H9 (cell line): ENCODE data around the gene MCAM. TPM values are rescaled to one million over a fixed set of nuclear protein-coding genes. Genes with fewer than 3 reads are reported as not detected.

Source experiments
- DNase-seq: peaks from one replicate; pipeline ENCODE4 v3.0.0-alpha.2; 2017
- H2AFZ ChIP-seq: one replicate; pipeline ENCODE4 v1.6.1; 2013; ENCODE audit warnings: mild to moderate bottlenecking, low read length, control low read depth, moderate library complexity
- H2AK5ac ChIP-seq: 2 replicates; pipeline ENCODE4 v1.6.1; 2013; ENCODE audit warnings: low read length, control low read depth, mixed read lengths; ENCODE audit not compliant: insufficient read length
- H2BK120ac ChIP-seq: one replicate; pipeline ENCODE4 v1.6.1; 2013; ENCODE audit warnings: low read depth, mild to moderate bottlenecking, low read length, control low read depth, inconsistent platforms; ENCODE audit not compliant: poor library complexity, severe bottlenecking
- H2BK12ac ChIP-seq: 2 replicates; pipeline ENCODE4 v1.6.1; 2013; ENCODE audit warnings: low read length, control low read depth, mixed read lengths, low read depth; ENCODE audit not compliant: insufficient read length
- H2BK15ac ChIP-seq: 2 replicates; pipeline ENCODE4 v1.6.1; 2013; ENCODE audit warnings: low read depth, low read length, control low read depth
- H2BK20ac ChIP-seq: one replicate; pipeline ENCODE4 v1.6.1; 2013; ENCODE audit warnings: low read depth, mild to moderate bottlenecking, low read length, control low read depth, inconsistent platforms; ENCODE audit not compliant: poor library complexity, severe bottlenecking
- H2BK5ac ChIP-seq: 2 replicates; pipeline ENCODE4 v1.6.1; 2013; ENCODE audit warnings: low read length, control low read depth, mixed read lengths; ENCODE audit not compliant: insufficient read length
- H3K14ac ChIP-seq: 2 replicates; pipeline ENCODE4 v1.6.1; 2013; ENCODE audit warnings: low read length, control low read depth; ENCODE audit not compliant: insufficient read depth
- H3K18ac ChIP-seq: 2 replicates; pipeline ENCODE4 v1.6.1; 2013; ENCODE audit warnings: low read depth, mild to moderate bottlenecking, mixed read lengths, low read length, control low read depth; ENCODE audit not compliant: insufficient read length
- H3K23ac ChIP-seq: 2 replicates; pipeline ENCODE4 v1.6.1; 2013; ENCODE audit warnings: low read length, control low read depth, mixed read lengths, low read depth; ENCODE audit not compliant: insufficient read length
- H3K23me2 ChIP-seq: 2 replicates; pipeline ENCODE4 v1.6.1; 2013; ENCODE audit warnings: low read depth, mild to moderate bottlenecking, mixed read lengths, low read length, control low read depth; ENCODE audit not compliant: insufficient read length, poor library complexity, severe bottlenecking
- H3K27ac ChIP-seq: 2 replicates; pipeline ENCODE4 v1.5.1; 2013; ENCODE audit warnings: low read length, control low read depth, mixed read lengths, low read depth; ENCODE audit not compliant: insufficient read length
- H3K27me3 ChIP-seq: 2 replicates; pipeline ENCODE4 v1.6.1; 2013; ENCODE audit warnings: low read length, control low read depth, inconsistent platforms; ENCODE audit not compliant: insufficient read depth
- H3K4ac ChIP-seq: 2 replicates; pipeline ENCODE4 v1.6.1; 2013; ENCODE audit warnings: low read depth, mild to moderate bottlenecking, control low read depth, inconsistent platforms, low read length, moderate library complexity
- H3K4me1 ChIP-seq: 2 replicates; pipeline ENCODE4 v1.6.1; 2013; ENCODE audit warnings: low read length, control low read depth, inconsistent platforms; ENCODE audit not compliant: insufficient read depth
- H3K4me2 ChIP-seq: 2 replicates; pipeline ENCODE4 v1.6.1; 2013; ENCODE audit warnings: low read length, control low read depth, mixed read lengths; ENCODE audit not compliant: insufficient read length, insufficient read depth
- H3K56ac ChIP-seq: 2 replicates; pipeline ENCODE4 v1.6.1; 2013; ENCODE audit warnings: low read depth, mild to moderate bottlenecking, mixed read lengths, low read length, control low read depth; ENCODE audit not compliant: insufficient read length
- H3K79me1 ChIP-seq: 2 replicates; pipeline ENCODE4 v1.6.1; 2013; ENCODE audit warnings: low read depth, mild to moderate bottlenecking, moderate library complexity, low read length, control low read depth, inconsistent platforms; ENCODE audit not compliant: insufficient read depth, poor library complexity, severe bottlenecking
- H3K79me2 ChIP-seq: 2 replicates; pipeline ENCODE4 v1.6.1; 2013; ENCODE audit warnings: low read length, control low read depth, inconsistent platforms; ENCODE audit not compliant: insufficient read depth
- H3K9ac ChIP-seq: 2 replicates; pipeline ENCODE4 v1.6.1; 2013; ENCODE audit warnings: low read length, control low read depth, mixed read lengths; ENCODE audit not compliant: insufficient read length; ENCODE audit errors: extremely low read depth
- H3K9me3 ChIP-seq: one replicate; pipeline ENCODE4 v1.6.1; 2013; ENCODE audit warnings: low read depth, low read length, inconsistent platforms; ENCODE audit not compliant: control insufficient read depth
- H3T11ph ChIP-seq: one replicate; pipeline ENCODE4 v1.6.1; 2013; ENCODE audit warnings: mild to moderate bottlenecking, low read length, control low read depth, inconsistent platforms
- H4K20me1 ChIP-seq: one replicate; pipeline ENCODE4 v1.6.1; 2013; ENCODE audit not compliant: control insufficient read depth, insufficient read length, insufficient read depth
- H4K5ac ChIP-seq: 2 replicates; pipeline ENCODE4 v1.6.1; 2013; ENCODE audit warnings: low read depth, mild to moderate bottlenecking, mixed read lengths, low read length, control low read depth; ENCODE audit not compliant: insufficient read length
- H4K8ac ChIP-seq: replicated peaks from 2 replicates; pipeline ENCODE4 v1.6.1; 2013; ENCODE audit warnings: low read length, control low read depth, mixed read lengths, low read depth; ENCODE audit not compliant: insufficient read length
- H4K91ac ChIP-seq: 2 replicates; pipeline ENCODE4 v1.6.1; 2013; ENCODE audit warnings: low read depth, mild to moderate bottlenecking, moderate library complexity, mixed read lengths, low read length, control low read depth; ENCODE audit not compliant: insufficient read length
- H3K27ac Mint-ChIP-seq, 3 experiments: 2 replicates in 2 of 3; 3 replicates in 1 of 3; pipeline ENCODE4 v1.8.0; 2020 to 2021; ENCODE audit warnings: mixed read lengths in 3 of 3, mild to moderate bottlenecking in 1 of 3, moderate library complexity in 1 of 3
- H3K27me3 Mint-ChIP-seq: 2 replicates; pipeline ENCODE4 v1.8.0; 2021; ENCODE audit warnings: low read depth, mild to moderate bottlenecking, moderate library complexity, mixed read lengths
- H3K36me3 Mint-ChIP-seq, 3 experiments: 2 replicates in 2 of 3; 3 replicates in 1 of 3; pipeline ENCODE4 v1.8.0; 2020 to 2021; ENCODE audit warnings: low read depth in 3 of 3, mixed read lengths in 3 of 3; ENCODE audit not compliant: insufficient read depth in 1 of 3
- H3K4me1 Mint-ChIP-seq, 2 experiments: 2 replicates each; pipeline ENCODE4 v1.8.0; 2020; ENCODE audit warnings: mixed read lengths in 2 of 2
- H3K4me3 Mint-ChIP-seq, 2 experiments: 2 replicates in 1 of 2; 3 replicates in 1 of 2; pipeline ENCODE4 v1.8.0; 2020 to 2021; ENCODE audit warnings: mild to moderate bottlenecking in 2 of 2, mixed read lengths in 2 of 2, moderate library complexity in 1 of 2
- H3K9me3 Mint-ChIP-seq, 2 experiments: 2 replicates in 1 of 2; 3 replicates in 1 of 2; pipeline ENCODE4 v1.8.0; 2020; ENCODE audit warnings: mild to moderate bottlenecking in 2 of 2, mixed read lengths in 2 of 2, moderate library complexity in 1 of 2
- WGBS: extraction: QIAGEN DNeasy Blood & Tissue Kit; methylation state at CpG from one replicate; pipeline ENCODE4 v1.1.7; 2013; ENCODE audit warnings: missing lambda C conversion rate, low lambda C conversion rate, mixed read lengths; ENCODE audit not compliant: insufficient read length; ENCODE audit errors: extremely low coverage; 5-methylcytosine and 5-hydroxymethylcytosine counted together
- total RNA-seq: library from RNA; stranded (reverse); gene quantifications from 2 replicates; pipeline ENCODE4 v1.2.1, GENCODE V29; 2021
- TF ChIP-seq, protein P1 (sequence below): fragments of 200-600 bp; sonication (generic); conservative IDR thresholded peaks from 3 replicates; pipeline ENCODE4 v1.8.0; 2021; ENCODE audit warnings: antibody characterized with exemption, mild to moderate bottlenecking

The MCAM gene
- total RNA-seq, 1 experiment from 2014 or later, result 21.5 TPM

- H3K9me3 ChIP-seq, result no peaks in the 10 kb centered on the region
- H3K4ac ChIP-seq, result no peak overlapping the region
- peaks cover 61% of the 10 kb centered on the region for H3K27me3 Mint-ChIP-seq
- no peak overlapping the region for H4K8ac ChIP-seq
- H3K23me2 ChIP-seq, result no peaks in the 10 kb centered on the region
- peak overlapping the region in 1 of 3 experiments; percentile 6; a peak in 2 of 7 replicates for H3K27ac Mint-ChIP-seq
- no peak overlapping the region for H4K91ac ChIP-seq
- no CpG with 5 or more reads among the region's 6 CpGs for WGBS
- no peak overlapping the region for H2BK15ac ChIP-seq
- no peak overlapping the region for H4K5ac ChIP-seq
- no peak overlapping the region for H3K4me2 ChIP-seq
- H3K27me3 ChIP-seq, result no peaks in the 10 kb centered on the region
- no peak overlapping the region for H3K56ac ChIP-seq
- H2AFZ ChIP-seq, result no peak overlapping the region
- TF ChIP-seq, protein P1, sequence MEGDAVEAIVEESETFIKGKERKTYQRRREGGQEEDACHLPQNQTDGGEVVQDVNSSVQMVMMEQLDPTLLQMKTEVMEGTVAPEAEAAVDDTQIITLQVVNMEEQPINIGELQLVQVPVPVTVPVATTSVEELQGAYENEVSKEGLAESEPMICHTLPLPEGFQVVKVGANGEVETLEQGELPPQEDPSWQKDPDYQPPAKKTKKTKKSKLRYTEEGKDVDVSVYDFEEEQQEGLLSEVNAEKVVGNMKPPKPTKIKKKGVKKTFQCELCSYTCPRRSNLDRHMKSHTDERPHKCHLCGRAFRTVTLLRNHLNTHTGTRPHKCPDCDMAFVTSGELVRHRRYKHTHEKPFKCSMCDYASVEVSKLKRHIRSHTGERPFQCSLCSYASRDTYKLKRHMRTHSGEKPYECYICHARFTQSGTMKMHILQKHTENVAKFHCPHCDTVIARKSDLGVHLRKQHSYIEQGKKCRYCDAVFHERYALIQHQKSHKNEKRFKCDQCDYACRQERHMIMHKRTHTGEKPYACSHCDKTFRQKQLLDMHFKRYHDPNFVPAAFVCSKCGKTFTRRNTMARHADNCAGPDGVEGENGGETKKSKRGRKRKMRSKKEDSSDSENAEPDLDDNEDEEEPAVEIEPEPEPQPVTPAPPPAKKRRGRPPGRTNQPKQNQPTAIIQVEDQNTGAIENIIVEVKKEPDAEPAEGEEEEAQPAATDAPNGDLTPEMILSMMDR, result no peak
- H3K23ac ChIP-seq, result no peak overlapping the region
- no peak overlapping the region for H2BK20ac ChIP-seq
- no peak overlapping the region for H3K27ac ChIP-seq
- no peaks in the 10 kb centered on the region for H3K79me2 ChIP-seq
- H3K18ac ChIP-seq, result no peak overlapping the region
- H3K4me1 Mint-ChIP-seq, result peaks cover 11 to 17% of the 10 kb centered on the region in 2 experiments
- H3K4me1 ChIP-seq, result no peaks in the 10 kb centered on the region
- no peak overlapping the region for H3K4me3 Mint-ChIP-seq
- no peak overlapping the region for H2BK12ac ChIP-seq
- no peak overlapping the region for H2AK5ac ChIP-seq
- peak; percentile 24 for DNase-seq
- H3K79me1 ChIP-seq, result no peaks in the 10 kb centered on the region
- no peak overlapping the region for H2BK120ac ChIP-seq
- H2BK5ac ChIP-seq, result no peak overlapping the region
- H3K36me3 Mint-ChIP-seq, result no peaks in the 10 kb centered on the region
- no peak overlapping the region for H3T11ph ChIP-seq
- 0 out of 5 replicates have a peak, but pooled peaks cover 0 to 4% of the 10 kb centered on the region in 2 experiments for H3K9me3 Mint-ChIP-seq
- H4K20me1 ChIP-seq, result no peaks in the 10 kb centered on the region
- no peak overlapping the region for H3K14ac ChIP-seq
- H3K9ac ChIP-seq, result no peak overlapping the region
These were observed 33.4 kb upstream of the MCAM start for GRCh38 chr11:119350302-119350701.
